HEK293 (cell line): ENCODE results near the gene DCC.

Experiments
- CTCF ChIA-PET: fragments of 350-600 bp; formaldehyde crosslinking; extraction: SDS; loops from one replicate; lab custom pipeline; 2021; ENCODE audit warnings: antibody characterized with exemption; lab: Yijun Ruan, JAX
- POLR2A ChIA-PET: fragments of 300-600 bp; formaldehyde crosslinking; extraction: SDS; loops from one replicate; lab custom pipeline; 2020; ENCODE audit warnings: antibody characterized with exemption, inconsistent platforms; lab: Yijun Ruan, JAX
- H3K27ac ChIP-seq: fragments of 200-500 bp; sonication (Bioruptor generic); 2 replicates; pipeline ENCODE4 v1.5.1; 2014; ENCODE audit warnings: low read depth, low read length, control low read depth, inconsistent platforms; ENCODE audit errors: extremely low read depth
- H3K36me3 ChIP-seq, 2 experiments: fragments of 200-500 bp in 1 of 2; sonication (Bioruptor generic) in 1 of 2; 1 replicate in 1 of 2; 2 replicates in 1 of 2; pipeline ENCODE4 v1.5.1; 2014 to 2017; ENCODE audit warnings: inconsistent platforms in 2 of 2, low read length in 2 of 2; ENCODE audit not compliant: control insufficient read depth in 2 of 2, insufficient read depth in 1 of 2
- H3K4me1 ChIP-seq: fragments of 200-500 bp; sonication (Bioruptor generic); 2 replicates; pipeline ENCODE4 v1.5.1; 2014; ENCODE audit warnings: mild to moderate bottlenecking, low read length, inconsistent platforms; ENCODE audit not compliant: control insufficient read depth, insufficient read depth
- H3K4me3 ChIP-seq: 2 replicates; pipeline ENCODE4 v1.5.1; 2011; ENCODE audit warnings: low read depth, mild to moderate bottlenecking, control low read depth, low read length, moderate library complexity
- H3K9me3 ChIP-seq: fragments of 200-500 bp; sonication (Bioruptor generic); 2 replicates; pipeline ENCODE4 v1.5.1; 2014; ENCODE audit warnings: low read depth, low read length, inconsistent platforms; ENCODE audit not compliant: control insufficient read depth, insufficient read depth
- BCL11B ChIP-seq: fragments of 450-650 bp; formaldehyde crosslinking; IDR thresholded peaks from 2 replicates; pipeline ENCODE4 v1.5.1; 2016; ENCODE audit warnings: low read depth, missing biosample characterization, missing genetic modification characterization
- EGR2 ChIP-seq: fragments of 450-650 bp; formaldehyde crosslinking; IDR thresholded peaks from 2 replicates; pipeline ENCODE4 v1.5.1; 2016; ENCODE audit warnings: low read depth, missing biosample characterization, missing genetic modification characterization
- PBX3 ChIP-seq: sonication (generic); formaldehyde crosslinking; IDR thresholded peaks from 2 replicates; pipeline ENCODE4 v1.8.1; 2022; ENCODE audit warnings: mild to moderate bottlenecking, moderate library complexity, missing genetic modification reagents
- REPIN1 ChIP-seq: fragments of 450-650 bp; formaldehyde crosslinking; IDR thresholded peaks from 2 replicates; pipeline ENCODE4 v1.5.1; 2017; ENCODE audit warnings: missing biosample characterization, missing genetic modification characterization, low read depth
- SCRT2 ChIP-seq: fragments of 450-650 bp; formaldehyde crosslinking; IDR thresholded peaks from 2 replicates; pipeline ENCODE4 v1.5.1; 2016; ENCODE audit warnings: missing biosample characterization, missing genetic modification characterization
- ZBTB20 ChIP-seq: fragments of 450-650 bp; formaldehyde crosslinking; IDR thresholded peaks from 2 replicates; pipeline ENCODE4 v1.5.1; 2016; ENCODE audit warnings: missing biosample characterization, missing genetic modification characterization
- ZBTB21 ChIP-seq: fragments of 450-650 bp; formaldehyde crosslinking; IDR thresholded peaks from 2 replicates; pipeline ENCODE4 v1.5.1; 2017; ENCODE audit warnings: missing biosample characterization, missing genetic modification characterization
- ZBTB44 ChIP-seq: fragments of 450-650 bp; IDR thresholded peaks from 2 replicates; pipeline ENCODE4 v1.5.1; 2018; ENCODE audit warnings: missing biosample characterization, mild to moderate bottlenecking, missing genetic modification characterization
- ZBTB49 ChIP-seq: fragments of 450-650 bp; formaldehyde crosslinking; IDR thresholded peaks from 2 replicates; pipeline ENCODE4 v1.5.1; 2016; ENCODE audit warnings: missing biosample characterization, missing genetic modification characterization, low read depth
- ZNF132 ChIP-seq: fragments of 450-650 bp; formaldehyde crosslinking; IDR thresholded peaks from 2 replicates; pipeline ENCODE4 v1.5.1; 2017; ENCODE audit warnings: missing biosample characterization, missing genetic modification characterization, borderline replicate concordance
- ZNF146 ChIP-seq: fragments of 450-650 bp; formaldehyde crosslinking; IDR thresholded peaks from 2 replicates; pipeline ENCODE4 v1.5.1; 2016; ENCODE audit warnings: missing biosample characterization, missing genetic modification characterization
- ZNF157 ChIP-seq: fragments of 450-650 bp; formaldehyde crosslinking; IDR thresholded peaks from 2 replicates; pipeline ENCODE4 v1.5.1; 2016; ENCODE audit warnings: missing biosample characterization, missing genetic modification characterization
- ZNF2 ChIP-seq: fragments of 450-650 bp; formaldehyde crosslinking; IDR thresholded peaks from 2 replicates; pipeline ENCODE4 v1.5.1; 2016; ENCODE audit warnings: missing biosample characterization, missing genetic modification characterization
- ZNF292 ChIP-seq: fragments of 450-650 bp; formaldehyde crosslinking; IDR thresholded peaks from 2 replicates; pipeline ENCODE4 v1.5.1; 2016; ENCODE audit warnings: low read depth, missing biosample characterization, missing genetic modification characterization, borderline replicate concordance
- ZNF518A ChIP-seq: fragments of 450-650 bp; formaldehyde crosslinking; conservative IDR thresholded peaks from 2 replicates; pipeline ENCODE4 v1.5.1; 2016; ENCODE audit warnings: low read depth, missing biosample characterization, missing genetic modification characterization
- ZNF555 ChIP-seq: fragments of 450-650 bp; formaldehyde crosslinking; conservative IDR thresholded peaks from 2 replicates; pipeline ENCODE4 v1.5.1; 2017; ENCODE audit warnings: missing biosample characterization, mild to moderate bottlenecking, missing genetic modification characterization, inconsistent platforms
- ZSCAN5A ChIP-seq: fragments of 450-650 bp; formaldehyde crosslinking; IDR thresholded peaks from 2 replicates; pipeline ENCODE4 v1.5.1; 2016; ENCODE audit warnings: missing biosample characterization, missing genetic modification characterization

Gene DCC

GRCh38 chr18:52678551-52678950 lies 338.6 kb downstream of the DCC start (continued):
- TF ChIP-seq ZBTB21 (tag by site-specific recombination) (no peak), ZNF292 (tag by site-specific recombination) (no peak)
- TF ChIP-seq, all 188 proteins: peak for 0

GRCh38 chr18:52679354-52679753 lies 339.4 kb downstream of the DCC start:
- ChIA-PET POLR2A (no interaction called here), CTCF (no interaction called here)
- H3K27ac ChIP-seq = no peak overlapping the region
- H3K4me1 ChIP-seq = no peaks in the 10 kb centered on the region
- TF ChIP-seq ZBTB20 (tag by site-specific recombination) = no peak
- no peak for TF ChIP-seq ZSCAN5A
- TF ChIP-seq ZNF518A = no peak
- no peak for TF ChIP-seq ZNF132 (tag by site-specific recombination)
- TF ChIP-seq BCL11B (tag by site-specific recombination) = no peak
- TF ChIP-seq PBX3 (CRISPR knock-in tag) = no peak
- TF ChIP-seq SCRT2 (tag by site-specific recombination) = no peak
- TF ChIP-seq ZBTB49 (tag by site-specific recombination) = no peak
- TF ChIP-seq EGR2 (tag by site-specific recombination) = no peak
- TF ChIP-seq ZNF2 (tag by site-specific recombination) = no peak
- TF ChIP-seq ZBTB44 = no peak
- TF ChIP-seq ZNF555 (tag by site-specific recombination) = no peak
- no peak for TF ChIP-seq ZNF146 (tag by site-specific recombination)
- TF ChIP-seq ZNF157 = no peak
- TF ChIP-seq REPIN1 = no peak
- no peaks in the 10 kb centered on the region for H3K36me3 ChIP-seq
- H3K9me3 ChIP-seq = no peaks in the 10 kb centered on the region
- H3K4me3 ChIP-seq = no peak overlapping the region
